Hepatocyte (in vitro differentiated cells): Measurements from ENCODE around the gene TAF9B.

Experiments used
- CTCF ChIP-seq: fragments of 200-600 bp; sonication (generic); IDR thresholded peaks from 2 replicates; pipeline ENCODE4 v1.5.1; 2016; ENCODE audit warnings: antibody characterized with exemption, mild to moderate bottlenecking; ENCODE audit not compliant: poor library complexity
- EZH2 ChIP-seq: fragments of 200-600 bp; sonication (generic); IDR thresholded peaks from 2 replicates; pipeline ENCODE4 v1.6.1; 2016; ENCODE audit warnings: antibody characterized with exemption, mild to moderate bottlenecking, borderline replicate concordance

- TF ChIP-seq EZH2 = no peak
- TF ChIP-seq CTCF = no peak
Measured at GRCh38 chrX:78116365-78116764, 23.1 kb downstream of the TAF9B start.
